Thyroid gland (tissue), 4 donors: ENCODE results near the gene EXOG. TPM values are rescaled to one million over a fixed set of nuclear protein-coding genes. Genes with fewer than 3 reads are reported as not detected.

Experiments used
- DNase-seq, 2 donors: peaks; one replicate each; pipeline ENCODE4 v3.0.0-alpha.2; 2019
- H3K27ac ChIP-seq, 3 donors: fragments of 200-600 bp; sonication (generic); 1 replicate in 2 of 3; 2 replicates in 1 of 3; pipeline ENCODE4 v1.5.1; 2016 to 2019; ENCODE audit warnings: mild to moderate bottlenecking in 1 of 3, moderate library complexity in 1 of 3
- H3K27me3 ChIP-seq: fragments of 200-600 bp; sonication (generic); one replicate; pipeline ENCODE4 v1.5.1; 2019
- H3K36me3 ChIP-seq, 2 donors: fragments of 200-600 bp; sonication (generic); one replicate each; pipeline ENCODE4 v1.5.1; 2016 to 2019
- H3K4me1 ChIP-seq, 2 donors: fragments of 200-600 bp; sonication (generic); one replicate each; pipeline ENCODE4 v1.5.1; 2017 to 2019
- H3K4me3 ChIP-seq, 3 donors: fragments of 200-600 bp; sonication (generic); replicated peaks in 1 of 3; 1 replicate in 2 of 3; 2 replicates in 1 of 3; pipeline ENCODE4 v1.5.1; 2016; ENCODE audit warnings: mild to moderate bottlenecking in 1 of 3
- H3K9me3 ChIP-seq: fragments of 200-600 bp; sonication (generic); one replicate; pipeline ENCODE4 v1.5.1; 2017
- CTCF ChIP-seq, 6 experiments: fragments of 200-600 bp in 3 of 6; fragments of 450-650 bp in 3 of 6; sonication (generic) in 3 of 6; IDR thresholded peaks; one replicate each; pipeline ENCODE4 v1.5.1; 2016 to 2019; ENCODE audit warnings: antibody characterized with exemption in 6 of 6, mild to moderate bottlenecking in 2 of 6, inconsistent platforms in 1 of 6, moderate library complexity in 1 of 6
- POLR2A ChIP-seq, 2 donors: fragments of 450-650 bp; IDR thresholded peaks; one replicate each; pipeline ENCODE4 v1.6.1; 2017; ENCODE audit warnings: antibody characterized with exemption in 2 of 2, mild to moderate bottlenecking in 2 of 2, moderate library complexity in 1 of 2
- WGBS, 2 donors: methylation state at CpG; one replicate each; pipeline ENCODE4 v1.1.5; 2017; 5-methylcytosine and 5-hydroxymethylcytosine counted together
- intact Hi-C: fragments of 100-400 bp; cut with DNase I; formaldehyde crosslinking; loops from one replicate; pipeline ENCODE4 v1.15.1; 2023
- total RNA-seq, 4 donors: library from RNA; depleted of rRNA; stranded (reverse); fragments of >200 nt; gene quantifications; one replicate each; pipeline ENCODE4 v1.2.3, GENCODE V29; 2016

EXOG gene
- total RNA-seq, 4 donors from 2014 or later = 7.6 to 17.6 (median 14.1) TPM

- Histone ChIP-seq H3K36me3 (peaks cover 9 to 14% of the 10 kb centered on the region in 2 donors), H3K27ac (no peak overlapping the region), H3K4me1 (no peaks in the 10 kb centered on the region), H3K9me3 (no peaks in the 10 kb centered on the region), H3K27me3 (no peaks in the 10 kb centered on the region), H3K4me3 (no peak overlapping the region)
- DNase-seq = no peak
- TF ChIP-seq CTCF (IDR thresholded peaks at IDR 0.05) (no peak), POLR2A (IDR thresholded peaks at IDR 0.05) (no peak)
- intact Hi-C loops = no loop called here
- 87 to 93% methylated on average over 7 of the region's 7 CpGs for WGBS, 2 donors
Measured at GRCh38 chr3:38515367-38515766, 19.2 kb downstream of the EXOG start.

- TF ChIP-seq POLR2A (IDR thresholded peaks at IDR 0.05) = no peak
- TF ChIP-seq CTCF (IDR thresholded peaks at IDR 0.05) = no peak
- intact Hi-C loops = no loop called here
- no peak for DNase-seq
- Histone ChIP-seq H3K27me3 (no peaks in the 10 kb centered on the region), H3K9me3 (no peaks in the 10 kb centered on the region), H3K27ac (no peak overlapping the region), H3K4me1 (no peaks in the 10 kb centered on the region), H3K4me3 (no peak overlapping the region), H3K36me3 (peaks cover 9 to 14% of the 10 kb centered on the region in 2 donors)
- 39 to 100% methylated on average over 1 of the region's 1 CpG for WGBS, 2 donors
Measured at GRCh38 chr3:38516669-38517068, 20.5 kb downstream of the EXOG start.

GRCh38 chr3:38519000-38519399, 22.9 kb downstream of the EXOG start:
- H3K36me3 ChIP-seq = peaks cover 9% of the 10 kb centered on the region in 2 donors
- no peaks in the 10 kb centered on the region for H3K4me1 ChIP-seq
- H3K27ac ChIP-seq = no peak overlapping the region
- TF ChIP-seq POLR2A (IDR thresholded peaks at IDR 0.05) (no peak), CTCF (IDR thresholded peaks at IDR 0.05) (no peak)
- H3K4me3 ChIP-seq = no peak overlapping the region
- no peaks in the 10 kb centered on the region for H3K9me3 ChIP-seq
- DNase-seq = no peak
- H3K27me3 ChIP-seq = no peaks in the 10 kb centered on the region
- WGBS, 2 donors = 81 to 89% methylated on average over 1 of the region's 1 CpG
- intact Hi-C loops = no loop called here

- no peaks in the 10 kb centered on the region for H3K27me3 ChIP-seq
- H3K9me3 ChIP-seq = no peaks in the 10 kb centered on the region
- TF ChIP-seq CTCF (IDR thresholded peaks at IDR 0.05) = no peak
- TF ChIP-seq POLR2A (IDR thresholded peaks at IDR 0.05) = no peak
- intact Hi-C loops = loop anchor here (5.0 kb wide), 1 partner anchor 133 kb away; no protein-coding TSS in a partner anchor
- DNase-seq = no peak
- no peak overlapping the region for H3K27ac ChIP-seq
- no peaks in the 10 kb centered on the region for H3K4me1 ChIP-seq
- H3K36me3 ChIP-seq = peaks cover 9 to 16% of the 10 kb centered on the region in 2 donors
- no peak overlapping the region for H3K4me3 ChIP-seq
- WGBS, 2 donors = 61 to 62% methylated on average over 5 of the region's 5 CpGs
Measured at GRCh38 chr3:38519651-38520050, 23.5 kb downstream of the EXOG start.

- TF ChIP-seq CTCF (IDR thresholded peaks at IDR 0.05) (peak; percentile 60 to 90 (median 79)), POLR2A (IDR thresholded peaks at IDR 0.05) (no peak)
- no peak overlapping the region for H3K27ac ChIP-seq
- no peak overlapping the region for H3K4me3 ChIP-seq
- H3K4me1 ChIP-seq = no peaks in the 10 kb centered on the region
- peak; percentile 69 to 78 for DNase-seq
- peaks cover 10 to 20% of the 10 kb centered on the region in 2 donors for H3K36me3 ChIP-seq
- WGBS, 2 donors = 1 to 3% methylated on average over 5 of the region's 5 CpGs
- intact Hi-C loops = loop anchor here (5.0 kb wide), 1 partner anchor 131 kb away; no protein-coding TSS in a partner anchor
- H3K9me3 ChIP-seq = no peaks in the 10 kb centered on the region
- H3K27me3 ChIP-seq = no peaks in the 10 kb centered on the region
Measured at GRCh38 chr3:38521391-38521987, 25.3 kb downstream of the EXOG start.
